GM19351 (cell line): Measurements from ENCODE around the gene CAV3.
"Not testable (repeated sequence)": the region's sequence is repeated elsewhere in the genome, so short reads cannot be mapped to it uniquely, and the experiment has no call there.

Experiments used
- ATAC-seq: cut with Tn5 transposase; IDR thresholded peaks from one replicate; pipeline ENCODE4 v1.9.1; 2021; ENCODE audit warnings: mild to moderate bottlenecking, moderate library complexity; ENCODE audit not compliant: unreplicated experiment

Gene CAV3

GRCh38 chr3:8733332-8734094 lies at the start of gene CAV3:
TSS of gene CAV3 (plus strand) at chr3:8733802. CDS start at chr3:8733877, 75 bp downstream.
- ATAC-seq: no peak

- ATAC-seq: not testable (repeated sequence)
Observed at GRCh38 chr3:8684992-8685391, 48.6 kb upstream of the CAV3 start.

GRCh38 chr3:8691295-8691694 lies 42.3 kb upstream of the CAV3 start:
- ATAC-seq: not testable (repeated sequence)

- ATAC-seq: no peak
Observed at GRCh38 chr3:8702560-8702959, 31.0 kb upstream of the CAV3 start.

GRCh38 chr3:8705575-8705974 lies 28.0 kb upstream of the CAV3 start:
- no peak for ATAC-seq

GRCh38 chr3:8709287-8709686 lies 24.3 kb upstream of the CAV3 start:
- no peak for ATAC-seq

- ATAC-seq: no peak
Observed at GRCh38 chr3:8709801-8710507, 23.6 kb upstream of the CAV3 start.

GRCh38 chr3:8712045-8712907 lies 21.3 kb upstream of the CAV3 start:
- ATAC-seq: no peak

GRCh38 chr3:8712908-8713255 lies 20.7 kb upstream of the CAV3 start:
- ATAC-seq: no peak

GRCh38 chr3:8713901-8714759 lies 19.5 kb upstream of the CAV3 start:
- peak; percentile 90 for ATAC-seq

GRCh38 chr3:8715757-8716156 lies 17.8 kb upstream of the CAV3 start:
- not testable (repeated sequence) for ATAC-seq

- ATAC-seq: no peak
Observed at GRCh38 chr3:8722808-8723207, 10.8 kb upstream of the CAV3 start.

- ATAC-seq: no peak
Observed at GRCh38 chr3:8723612-8724011, 10.0 kb upstream of the CAV3 start.

- no peak for ATAC-seq
Observed at GRCh38 chr3:8724108-8724752, 9.4 kb upstream of the CAV3 start.

GRCh38 chr3:8727605-8728512 lies 5.7 kb upstream of the CAV3 start:
- no peak for ATAC-seq

GRCh38 chr3:8729479-8729878 lies 4.1 kb upstream of the CAV3 start:
- ATAC-seq: no peak

GRCh38 chr3:8730656-8731055 lies 2.9 kb upstream of the CAV3 start:
- no peak for ATAC-seq

GRCh38 chr3:8732413-8732812 lies 1.2 kb upstream of the CAV3 start:
- ATAC-seq: no peak
